SK-N-SH (cell line): ENCODE results near the gene MRPL1. TPM values are rescaled to one million over a fixed set of nuclear protein-coding genes. Genes with fewer than 3 reads are reported as not detected.

Source experiments
- CTCF ChIA-PET: fragments of 300-600, 350-600 bp; formaldehyde crosslinking; extraction: SDS; loops from one replicate; lab custom pipeline; 2021; lab: Yijun Ruan, JAX
- POLR2A ChIA-PET: fragments of 350-600 bp; sonication (Branson Sonifier 250); formaldehyde crosslinking; extraction: SDS; loops from one replicate; lab custom pipeline; 2020; ENCODE audit warnings: antibody characterized with exemption, inconsistent platforms; lab: Yijun Ruan, JAX
- DNase-seq: peaks from one replicate; pipeline ENCODE4 v3.0.0; 2012
- H2AFZ ChIP-seq: fragments of 200-600 bp; sonication (generic); 2 replicates; pipeline ENCODE4 v1.8.1; 2016; ENCODE audit warnings: antibody characterized with exemption, mild to moderate bottlenecking, low read depth
- H3F3A ChIP-seq: fragments of 200-600 bp; sonication (generic); replicated peaks from 2 replicates; pipeline ENCODE3; 2016; ENCODE audit warnings: antibody characterized with exemption, mild to moderate bottlenecking; ENCODE audit not compliant: insufficient read depth
- H3K27ac ChIP-seq, 2 experiments: fragments of 200-500 bp in 1 of 2; fragments of 200-600 bp in 1 of 2; sonication (Bioruptor generic) in 1 of 2; sonication (generic), shearing (Covaris generic) in 1 of 2; 2 replicates each; pipeline versions ENCODE4 v1.5.1 to v1.6.1; 2014 to 2016; ENCODE audit warnings: low read depth in 2 of 2, inconsistent platforms in 1 of 2, low read length in 1 of 2, mild to moderate bottlenecking in 1 of 2, mixed read lengths in 1 of 2
- H3K27me3 ChIP-seq: fragments of 200-600 bp; sonication (generic), shearing (Covaris generic); 2 replicates; pipeline ENCODE4 v1.6.1; 2016; ENCODE audit warnings: mixed run types; ENCODE audit not compliant: insufficient read depth
- H3K36me3 ChIP-seq, 2 experiments: fragments of 200-500 bp in 1 of 2; fragments of 200-600 bp in 1 of 2; sonication (Bioruptor generic) in 1 of 2; sonication (generic) in 1 of 2; replicated peaks in 1 of 2; 2 replicates each; pipeline versions ENCODE3 to v1.5.1; 2014 to 2016; ENCODE audit warnings: low read length in 1 of 2, mild to moderate bottlenecking in 1 of 2; ENCODE audit not compliant: insufficient read depth in 2 of 2, control insufficient read depth in 1 of 2
- H3K4me1 ChIP-seq, 2 experiments: fragments of 200-500 bp in 1 of 2; fragments of 200-600 bp in 1 of 2; sonication (Bioruptor generic) in 1 of 2; sonication (generic), shearing (Covaris generic) in 1 of 2; 2 replicates each; pipeline versions ENCODE4 v1.5.1 to v1.6.1; 2014 to 2016; ENCODE audit warnings: low read depth in 1 of 2, low read length in 1 of 2, mixed run types in 1 of 2; ENCODE audit not compliant: insufficient read depth in 2 of 2, control insufficient read depth in 1 of 2
- H3K4me2 ChIP-seq: fragments of 200-600 bp; sonication (generic), shearing (Covaris generic); 2 replicates; pipeline ENCODE4 v1.6.1; 2017; ENCODE audit warnings: mixed run types
- H3K4me3 ChIP-seq, 2 experiments: fragments of 200-500 bp in 1 of 2; fragments of 200-600 bp in 1 of 2; sonication (Bioruptor generic) in 1 of 2; sonication (generic), shearing (Covaris generic) in 1 of 2; 2 replicates each; pipeline versions ENCODE4 v1.5.1 to v1.8.1; 2014 to 2016; ENCODE audit warnings: low read depth in 2 of 2, inconsistent platforms in 1 of 2, low read length in 1 of 2, mild to moderate bottlenecking in 1 of 2, mixed read lengths in 1 of 2, moderate library complexity in 1 of 2
- H3K79me2 ChIP-seq: fragments of 200-600 bp; sonication (generic); 2 replicates; pipeline ENCODE4 v1.8.1; 2017; ENCODE audit warnings: mild to moderate bottlenecking; ENCODE audit not compliant: insufficient read depth
- H3K9ac ChIP-seq: fragments of 200-600 bp; sonication (generic); 2 replicates; pipeline ENCODE4 v1.6.1; 2017; ENCODE audit warnings: mixed run types
- H3K9me2 ChIP-seq: fragments of 200-600 bp; sonication (generic); 2 replicates; pipeline ENCODE4 v1.6.1; 2017; ENCODE audit warnings: mixed run types
- H3K9me3 ChIP-seq: fragments of 200-600 bp; sonication (generic); 2 replicates; pipeline ENCODE4 v1.6.1; 2017; ENCODE audit warnings: mixed run types, mild to moderate bottlenecking, moderate library complexity
- H4K20me1 ChIP-seq: fragments of 200-600 bp; sonication (generic); 2 replicates; pipeline ENCODE4 v1.6.1; 2017; ENCODE audit warnings: mild to moderate bottlenecking, mixed run types; ENCODE audit not compliant: insufficient read depth
- EP300 ChIP-seq, 2 experiments: IDR thresholded peaks; 2 replicates each; pipeline versions ENCODE4 v1.4.0 to v1.6.1; 2012; ENCODE audit warnings: borderline replicate concordance in 1 of 2, low read depth in 1 of 2, low read length in 1 of 2
- FOXJ3 ChIP-seq: sonication (generic); formaldehyde crosslinking; IDR thresholded peaks from 2 replicates; pipeline ENCODE4 v1.5.1; 2020; ENCODE audit warnings: mild to moderate bottlenecking, missing genetic modification reagents
- FOXM1 ChIP-seq: IDR thresholded peaks from 2 replicates; pipeline ENCODE4 v1.4.0; 2012; ENCODE audit warnings: low read depth, mild to moderate bottlenecking
- GABPA ChIP-seq: IDR thresholded peaks from 2 replicates; pipeline ENCODE4 v1.4.0; 2012; ENCODE audit warnings: low read depth, mild to moderate bottlenecking
- IRF3 ChIP-seq: fragments of 150-350 bp; IDR thresholded peaks from 2 replicates; pipeline ENCODE4 v1.6.1; 2016; ENCODE audit warnings: mild to moderate bottlenecking, low read depth, low read length
- MEF2A ChIP-seq: IDR thresholded peaks from 2 replicates; pipeline ENCODE4 v1.4.0; 2012; ENCODE audit warnings: low read depth, borderline replicate concordance
- NFIC ChIP-seq: IDR thresholded peaks from 2 replicates; pipeline ENCODE4 v1.4.0; 2012; ENCODE audit warnings: borderline replicate concordance
- NRF1 ChIP-seq: IDR thresholded peaks from 2 replicates; pipeline ENCODE4 v1.6.1; 2012; ENCODE audit warnings: low read depth, mild to moderate bottlenecking, low read length
- PBX3 ChIP-seq: IDR thresholded peaks from 2 replicates; pipeline ENCODE4; 2012
- RFX5 ChIP-seq: IDR thresholded peaks from 2 replicates; pipeline ENCODE4 v1.6.1; 2012; ENCODE audit warnings: mild to moderate bottlenecking, improper control_type of control experiment, low read length
- SMC3 ChIP-seq: IDR thresholded peaks from 2 replicates; pipeline ENCODE4 v1.6.1; 2012; ENCODE audit warnings: low read depth, low read length, improper control_type of control experiment
- TCF12 ChIP-seq: IDR thresholded peaks from 2 replicates; pipeline ENCODE4 v1.4.0; 2012
- TEAD4 ChIP-seq: IDR thresholded peaks from 2 replicates; pipeline ENCODE4 v1.4.0; 2012; ENCODE audit warnings: mild to moderate bottlenecking, borderline replicate concordance; ENCODE audit not compliant: insufficient read depth
- WGBS: methylation state at CpG from one replicate; pipeline ENCODE4 v1.1.6; 2017; ENCODE audit warnings: low lambda C conversion rate; 5-methylcytosine and 5-hydroxymethylcytosine counted together
- polyA plus RNA-seq, 3 experiments: library from polyadenylated mRNA; depleted of rRNA; stranded (reverse); fragments of >200 nt; gene quantifications; 2 replicates each; pipeline ENCODE4 v1.2.3, GENCODE V29; 2012

MRPL1 gene
- polyA plus RNA-seq, 1 of the 3 experiments (the other 2 are of a cell fraction) = 11.0 TPM

- peak overlapping the region in 1 of 2 experiments; percentile 11; a peak in 1 of 4 replicates for H3K27ac ChIP-seq
- DNase-seq = no peak
- no peak overlapping the region for H2AFZ ChIP-seq
- H3K9ac ChIP-seq = no peak overlapping the region
- ChIA-PET CTCF (interaction anchor here (1.1 to 1.8 kb wide), 2 partner anchors 11 to 26 kb away, joined by 3 to 6 read pairs; no protein-coding TSS in a partner anchor), POLR2A (no interaction called here)
- no peak for TF ChIP-seq EP300 (IDR thresholded peaks at IDR 0.05; ENCODE audit: borderline replicate concordance in 1 of 2, low read depth in 1 of 2, low read length in 1 of 2)
- no peak for TF ChIP-seq GABPA
- no peak for TF ChIP-seq MEF2A
- no peaks in the 10 kb centered on the region for H3K27me3 ChIP-seq
- no peaks in the 10 kb centered on the region for H4K20me1 ChIP-seq
- no peaks in the 10 kb centered on the region for H3K9me2 ChIP-seq
- H3F3A ChIP-seq = no peaks in the 10 kb centered on the region
- H3K9me3 ChIP-seq = no peaks in the 10 kb centered on the region
- H3K79me2 ChIP-seq = peaks cover 19% of the 10 kb centered on the region
- H3K4me2 ChIP-seq = no peak overlapping the region
- peaks cover 0 to 2% of the 10 kb centered on the region in 2 experiments; a peak in 1 of 4 replicates for H3K4me1 ChIP-seq
- H3K36me3 ChIP-seq = peaks cover 15 to 39% of the 10 kb centered on the region in 2 experiments
- no peak overlapping the region for H3K4me3 ChIP-seq
Observed at GRCh38 chr4:77880784-77881183, 18.2 kb downstream of the MRPL1 start.

GRCh38 chr4:77881460-77882295 lies 19.0 kb downstream of the MRPL1 start:
- CTCF ChIA-PET = interaction anchor here (1.1 to 1.8 kb wide), 2 partner anchors 10 to 25 kb away, joined by 3 to 6 read pairs; no protein-coding TSS in a partner anchor
- Histone ChIP-seq H2AFZ (no peak overlapping the region), H3K9me3 (no peaks in the 10 kb centered on the region), H3K27me3 (no peaks in the 10 kb centered on the region), H3K4me3 (no peak overlapping the region), H3K4me1 (peaks cover 0 to 2% of the 10 kb centered on the region in 2 experiments; a peak in 1 of 4 replicates), H3K9me2 (no peaks in the 10 kb centered on the region), H3K79me2 (peaks cover 14% of the 10 kb centered on the region), H3K4me2 (no peak overlapping the region), H3K27ac (no peak overlapping the region), H3F3A (no peaks in the 10 kb centered on the region), H3K9ac (no peak overlapping the region), H4K20me1 (no peaks in the 10 kb centered on the region), H3K36me3 (peaks cover 15 to 43% of the 10 kb centered on the region in 2 experiments)
- POLR2A ChIA-PET = no interaction called here
- WGBS = 88% methylated on average over 8 of the region's 8 CpGs
- no peak for DNase-seq
- TF ChIP-seq RFX5 (no peak), FOXJ3 (CRISPR knock-in tag) (no peak), TEAD4 (no peak), FOXM1 (no peak), TCF12 (no peak)

- H2AFZ ChIP-seq = no peak overlapping the region; the same call in 1 of the 2 replicates
- H3K27ac ChIP-seq = no peak overlapping the region
- H3K4me3 ChIP-seq = no peak overlapping the region
- ChIA-PET POLR2A (no interaction called here), CTCF (interaction anchor here (2.5 kb wide), 1 partner anchor 12 kb away, joined by 6 read pairs; no protein-coding TSS in a partner anchor)
- no peaks in the 10 kb centered on the region for H3K79me2 ChIP-seq
- no peak overlapping the region for H3K4me2 ChIP-seq
- no peaks in the 10 kb centered on the region for H3K4me1 ChIP-seq
- H3K9ac ChIP-seq = no peak overlapping the region
- no peaks in the 10 kb centered on the region for H3K9me3 ChIP-seq
- no peaks in the 10 kb centered on the region for H3K27me3 ChIP-seq
- H4K20me1 ChIP-seq = no peaks in the 10 kb centered on the region
- DNase-seq = no peak
- H3F3A ChIP-seq = peaks cover 8% of the 10 kb centered on the region
- TF ChIP-seq TEAD4 = no peak
- no peak for TF ChIP-seq MEF2A
- no peak for TF ChIP-seq NRF1
- TF ChIP-seq SMC3 = no peak
- no peak for TF ChIP-seq IRF3
- no peak for TF ChIP-seq PBX3
- TF ChIP-seq NFIC = no peak
- peaks cover 31 to 39% of the 10 kb centered on the region in 2 experiments for H3K36me3 ChIP-seq
- WGBS = 97% methylated on average over 2 of the region's 2 CpGs
- no peaks in the 10 kb centered on the region for H3K9me2 ChIP-seq
Observed at GRCh38 chr4:77893451-77893850, 30.8 kb downstream of the MRPL1 start.
